NCI-H2107 treated with DMSO at 0.1 percent for 48 hours (cell line): ENCODE results near the gene NR2F2.
A peak's percentile ranks its signal among the peaks of the same experiment; 100 is the strongest.

ENCODE experiments used
- DNase-seq: peaks from one replicate; lab custom pipeline; 2025; ENCODE audit not compliant: unreplicated experiment; lab: John Stamatoyannopoulos, UW

The NR2F2 gene

GRCh38 chr15:96330450-96331143 lies at the start of gene NR2F2:
TSS of gene NR2F2 (plus strand) at chr15:96330700. CDS start at chr15:96332106, 1,406 bp downstream.
- peak; percentile 67 for DNase-seq

- no peak for DNase-seq
Observed at GRCh38 chr15:96285305-96285704, 45.2 kb upstream of the NR2F2 start.

GRCh38 chr15:96285729-96286254 lies 44.7 kb upstream of the NR2F2 start:
- DNase-seq = no peak

GRCh38 chr15:96290679-96291078 lies 39.8 kb upstream of the NR2F2 start:
- no peak for DNase-seq

GRCh38 chr15:96292635-96293034 lies 37.9 kb upstream of the NR2F2 start:
- DNase-seq = no peak

GRCh38 chr15:96293441-96293840 lies 37.1 kb upstream of the NR2F2 start:
- DNase-seq = no peak

GRCh38 chr15:96294766-96295165 lies 35.7 kb upstream of the NR2F2 start:
- no peak for DNase-seq

- no peak for DNase-seq
Observed at GRCh38 chr15:96296264-96296663, 34.2 kb upstream of the NR2F2 start.

- no peak for DNase-seq
Observed at GRCh38 chr15:96297783-96298182, 32.7 kb upstream of the NR2F2 start.

- no peak for DNase-seq
Observed at GRCh38 chr15:96298217-96298616, 32.3 kb upstream of the NR2F2 start.

- no peak for DNase-seq
Observed at GRCh38 chr15:96300836-96301235, 29.7 kb upstream of the NR2F2 start.

GRCh38 chr15:96303503-96304056 lies 26.9 kb upstream of the NR2F2 start:
- DNase-seq = no peak

- no peak for DNase-seq
Observed at GRCh38 chr15:96304839-96305238, 25.7 kb upstream of the NR2F2 start.

- no peak for DNase-seq
Observed at GRCh38 chr15:96306321-96306720, 24.2 kb upstream of the NR2F2 start.

GRCh38 chr15:96307856-96308394 lies 22.6 kb upstream of the NR2F2 start:
- no peak for DNase-seq

GRCh38 chr15:96309143-96309660 lies 21.3 kb upstream of the NR2F2 start:
- DNase-seq = no peak

- DNase-seq = no peak
Observed at GRCh38 chr15:96311256-96311955, 19.1 kb upstream of the NR2F2 start.

- DNase-seq = no peak
Observed at GRCh38 chr15:96311956-96312294, 18.6 kb upstream of the NR2F2 start.

- DNase-seq = no peak
Observed at GRCh38 chr15:96312641-96313335, 17.7 kb upstream of the NR2F2 start.

- DNase-seq = no peak
Observed at GRCh38 chr15:96314518-96314917, 16.0 kb upstream of the NR2F2 start.

GRCh38 chr15:96314963-96315362 lies 15.5 kb upstream of the NR2F2 start:
- DNase-seq = no peak
